DOHH2 (cell line): Measurements from ENCODE around the gene ACKR3.

Experiments
- H3F3A ChIP-seq: fragments of 200-600 bp; sonication (generic), shearing (Covaris generic); 2 replicates; pipeline ENCODE4 v1.6.0; 2016; ENCODE audit warnings: antibody characterized with exemption, mild to moderate bottlenecking; ENCODE audit not compliant: control insufficient read depth, insufficient read depth
- H3K27ac ChIP-seq: fragments of 200-600 bp; sonication (generic); 2 replicates; pipeline ENCODE4 v1.5.1; 2014; ENCODE audit warnings: low read depth, mild to moderate bottlenecking, low read length, moderate library complexity
- H3K27me3 ChIP-seq: fragments of 200-600 bp; sonication (generic); 2 replicates; pipeline ENCODE4 v1.6.1; 2014; ENCODE audit warnings: mild to moderate bottlenecking, low read length, mixed read lengths; ENCODE audit not compliant: control insufficient read depth
- H3K36me3 ChIP-seq: fragments of 200-600 bp; sonication (generic); 2 replicates; pipeline ENCODE4 v1.6.1; 2014; ENCODE audit warnings: mild to moderate bottlenecking, low read length, moderate library complexity, mixed read lengths; ENCODE audit not compliant: control insufficient read depth
- H3K4me1 ChIP-seq: fragments of 200-600 bp; sonication (generic); 2 replicates; pipeline ENCODE4 v1.6.1; 2014; ENCODE audit warnings: mild to moderate bottlenecking, low read length, mixed read lengths; ENCODE audit not compliant: control insufficient read depth
- H3K4me2 ChIP-seq: fragments of 200-600 bp; sonication (generic); 2 replicates; pipeline ENCODE4 v1.6.0; 2014; ENCODE audit warnings: mild to moderate bottlenecking, low read length, moderate library complexity
- H3K4me3 ChIP-seq: fragments of 200-600 bp; sonication (generic); 2 replicates; pipeline ENCODE4 v1.5.1; 2014; ENCODE audit warnings: mild to moderate bottlenecking, low read length, mixed read lengths
- H3K79me2 ChIP-seq: fragments of 200-600 bp; sonication (generic); 2 replicates; pipeline ENCODE4 v1.6.1; 2014; ENCODE audit warnings: mild to moderate bottlenecking, low read length, mixed read lengths; ENCODE audit not compliant: control insufficient read depth
- H3K9me2 ChIP-seq: fragments of 200-600 bp; sonication (generic); replicated peaks from 2 replicates; pipeline ENCODE4 v1.6.1; 2014; ENCODE audit warnings: mild to moderate bottlenecking, low read length, mixed read lengths; ENCODE audit not compliant: control insufficient read depth
- H3K9me3 ChIP-seq: fragments of 200-600 bp; sonication (generic); 2 replicates; pipeline ENCODE4 v1.6.1; 2014; ENCODE audit warnings: antibody characterized with exemption, low read length, mixed read lengths; ENCODE audit not compliant: control insufficient read depth, insufficient read depth
- H4K20me1 ChIP-seq: fragments of 200-600 bp; sonication (generic); 2 replicates; pipeline ENCODE4 v1.6.0; 2014; ENCODE audit warnings: low read depth, mild to moderate bottlenecking, antibody characterized with exemption, low read length, moderate library complexity; ENCODE audit not compliant: control insufficient read depth, insufficient read depth
- EZH2phosphoT487 ChIP-seq: fragments of 200-600 bp; sonication (generic); IDR thresholded peaks from 2 replicates; pipeline ENCODE4 v1.6.1; 2017; ENCODE audit warnings: borderline replicate concordance, mild to moderate bottlenecking, antibody characterized with exemption, low read length, moderate library complexity, mixed read lengths
- TF ChIP-seq, protein P1 (sequence below): fragments of 200-600 bp; sonication (generic); IDR thresholded peaks from one replicate; pipeline ENCODE4 v1.5.1; 2014; ENCODE audit warnings: antibody characterized with exemption, mild to moderate bottlenecking, low read depth, low read length; ENCODE audit not compliant: poor library complexity, severe bottlenecking

Gene ACKR3

DNA sequence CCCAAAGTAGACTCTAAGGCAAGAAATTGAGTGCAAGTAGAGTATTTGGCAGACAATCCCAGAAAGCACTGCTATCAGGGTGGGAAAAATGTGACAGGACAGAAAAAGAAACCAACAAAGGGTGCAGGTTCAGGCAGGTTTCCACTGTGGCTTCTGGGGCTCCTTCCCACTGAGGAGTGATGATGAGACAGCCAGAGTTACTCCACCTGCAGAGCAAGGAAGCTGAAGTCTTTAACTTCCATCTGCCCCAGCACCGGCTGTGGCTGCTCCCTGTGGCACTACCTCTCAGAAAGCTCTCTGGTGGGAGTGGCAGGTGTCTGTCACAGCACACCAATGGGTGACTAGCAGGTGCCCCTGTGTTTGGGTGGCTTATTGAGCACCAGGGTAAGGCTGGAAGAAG, 37.6 kb upstream of the ACKR3 start:
- H4K20me1 ChIP-seq: no peaks in the 10 kb centered on the region
- no peak overlapping the region for H3K4me2 ChIP-seq
- H3K4me1 ChIP-seq: peaks cover 8% of the 10 kb centered on the region
- H3K9me2 ChIP-seq: no peaks in the 10 kb centered on the region
- H3K79me2 ChIP-seq: no peaks in the 10 kb centered on the region
- no peak overlapping the region for H3K27ac ChIP-seq
- no peak overlapping the region for H3K4me3 ChIP-seq
- H3K27me3 ChIP-seq: no peaks in the 10 kb centered on the region; the same call in 1 of the 2 replicates
- H3K9me3 ChIP-seq: no peaks in the 10 kb centered on the region
- H3F3A ChIP-seq: no peaks in the 10 kb centered on the region
- H3K36me3 ChIP-seq: no peaks in the 10 kb centered on the region
- TF ChIP-seq EZH2phosphoT487: no peak
- TF ChIP-seq, protein P1, sequence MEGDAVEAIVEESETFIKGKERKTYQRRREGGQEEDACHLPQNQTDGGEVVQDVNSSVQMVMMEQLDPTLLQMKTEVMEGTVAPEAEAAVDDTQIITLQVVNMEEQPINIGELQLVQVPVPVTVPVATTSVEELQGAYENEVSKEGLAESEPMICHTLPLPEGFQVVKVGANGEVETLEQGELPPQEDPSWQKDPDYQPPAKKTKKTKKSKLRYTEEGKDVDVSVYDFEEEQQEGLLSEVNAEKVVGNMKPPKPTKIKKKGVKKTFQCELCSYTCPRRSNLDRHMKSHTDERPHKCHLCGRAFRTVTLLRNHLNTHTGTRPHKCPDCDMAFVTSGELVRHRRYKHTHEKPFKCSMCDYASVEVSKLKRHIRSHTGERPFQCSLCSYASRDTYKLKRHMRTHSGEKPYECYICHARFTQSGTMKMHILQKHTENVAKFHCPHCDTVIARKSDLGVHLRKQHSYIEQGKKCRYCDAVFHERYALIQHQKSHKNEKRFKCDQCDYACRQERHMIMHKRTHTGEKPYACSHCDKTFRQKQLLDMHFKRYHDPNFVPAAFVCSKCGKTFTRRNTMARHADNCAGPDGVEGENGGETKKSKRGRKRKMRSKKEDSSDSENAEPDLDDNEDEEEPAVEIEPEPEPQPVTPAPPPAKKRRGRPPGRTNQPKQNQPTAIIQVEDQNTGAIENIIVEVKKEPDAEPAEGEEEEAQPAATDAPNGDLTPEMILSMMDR: no peak

DNA sequence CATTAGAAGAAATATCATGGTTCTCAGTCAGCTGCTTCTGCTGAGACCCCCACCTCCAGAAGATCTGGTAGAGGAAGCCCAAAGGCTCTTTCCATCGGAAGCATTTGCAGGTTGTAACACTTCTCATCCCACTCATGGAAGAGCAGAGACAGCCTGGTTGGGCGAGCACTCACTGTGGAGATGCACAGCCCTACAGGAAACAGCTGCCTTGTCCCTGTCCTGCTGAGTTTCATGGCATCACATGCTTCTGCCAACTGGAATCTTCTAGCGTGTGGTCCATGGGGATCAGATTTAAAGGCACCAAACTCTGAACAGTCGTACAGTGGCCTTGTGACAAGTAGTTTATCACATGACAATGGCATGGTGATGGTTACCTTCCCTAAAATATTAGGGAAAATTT, 36.3 kb upstream of the ACKR3 start:
- H3K79me2 ChIP-seq: peaks cover 8% of the 10 kb centered on the region; the same call in 1 of the 2 replicates
- H3K27ac ChIP-seq: no peak overlapping the region
- H3K4me3 ChIP-seq: no peak overlapping the region
- H3K36me3 ChIP-seq: no peaks in the 10 kb centered on the region
- 0 out of 2 replicates have a peak, but pooled peaks cover 3% of the 10 kb centered on the region for H3F3A ChIP-seq
- H3K4me2 ChIP-seq: no peak overlapping the region
- TF ChIP-seq EZH2phosphoT487: no peak
- TF ChIP-seq, protein P1: no peak
- no peaks in the 10 kb centered on the region for H4K20me1 ChIP-seq
- H3K4me1 ChIP-seq: peaks cover 21% of the 10 kb centered on the region
- H3K27me3 ChIP-seq: no peaks in the 10 kb centered on the region; the same call in 1 of the 2 replicates
- no peaks in the 10 kb centered on the region for H3K9me3 ChIP-seq
- no peaks in the 10 kb centered on the region for H3K9me2 ChIP-seq

DNA sequence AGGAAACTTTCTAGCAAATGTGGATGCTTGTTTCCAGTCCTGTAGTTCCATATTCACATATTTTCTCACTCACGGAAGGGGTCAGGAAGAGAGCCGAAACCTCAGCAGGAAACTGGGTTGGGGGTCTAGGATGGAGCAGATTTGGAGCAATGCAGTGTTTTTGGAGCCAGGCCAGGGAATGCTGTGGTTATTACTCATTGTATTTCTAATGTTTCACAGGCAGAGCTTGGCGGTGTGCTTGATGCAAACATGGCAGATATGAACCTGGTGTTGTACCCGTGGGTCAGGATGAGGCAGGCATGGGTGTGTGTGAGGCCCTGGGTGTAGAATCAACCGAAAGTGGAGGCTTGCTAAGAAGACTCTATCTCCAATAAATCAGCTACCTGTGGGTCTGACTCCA, 34.6 kb upstream of the ACKR3 start:
- Histone ChIP-seq H3K4me1 (peaks cover 36% of the 10 kb centered on the region), H3K4me3 (no peak overlapping the region), H3K79me2 (peaks cover 19% of the 10 kb centered on the region), H3F3A (peaks cover 3% of the 10 kb centered on the region; the same call in 1 of the 2 replicates), H3K9me3 (no peaks in the 10 kb centered on the region), H4K20me1 (no peaks in the 10 kb centered on the region), H3K27me3 (no peaks in the 10 kb centered on the region), H3K27ac (no peak overlapping the region), H3K36me3 (no peaks in the 10 kb centered on the region), H3K9me2 (no peaks in the 10 kb centered on the region), H3K4me2 (no peak overlapping the region)
- TF ChIP-seq EZH2phosphoT487: no peak
- TF ChIP-seq, protein P1: no peak
